Measurements from ENCODE around the gene PRTG.
"Not testable (repeated sequence)": the region's sequence is repeated elsewhere in the genome, so short reads cannot be mapped to it uniquely, and the experiment has no call there.

PRTG gene

GRCh38 chr15:55630858-55631257 lies 112.1 kb downstream of the PRTG start:
- DNase-seq = no peak

- DNase-seq = no peak
Observed at GRCh38 chr15:55628369-55628730, 114.6 kb downstream of the PRTG start.

DNA sequence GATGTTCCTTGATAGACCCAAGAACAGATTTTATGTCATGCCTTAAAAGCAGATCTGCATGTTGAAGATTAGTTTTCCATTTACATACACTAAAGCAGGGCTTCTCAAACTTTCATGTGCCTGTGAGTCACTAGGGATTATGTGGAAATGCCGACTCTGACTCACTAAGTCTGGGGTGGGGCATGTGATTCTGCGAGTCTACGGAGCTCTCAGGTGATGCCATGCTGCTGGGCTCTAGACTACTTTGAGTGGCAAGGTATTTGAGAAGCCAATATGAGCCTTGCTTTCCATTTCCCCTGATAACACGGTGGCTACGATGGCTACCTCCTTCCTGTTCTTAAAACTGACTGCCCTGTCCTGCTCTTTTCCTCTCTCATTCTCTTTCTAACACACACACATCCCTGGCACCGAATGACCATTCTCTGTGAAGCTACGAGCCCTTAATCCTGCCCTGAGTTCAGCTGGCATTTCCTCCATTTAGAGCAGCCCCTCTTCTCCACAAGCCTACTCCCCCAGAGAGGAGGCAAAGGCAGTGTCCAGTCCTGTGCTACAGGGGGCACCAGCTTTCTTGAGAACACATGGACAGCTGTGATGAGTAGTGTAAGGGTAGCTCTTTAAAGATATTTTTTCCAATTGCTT lies 115.1 kb downstream of the PRTG start:
- DNase-seq = peak; percentile 12

DNA sequence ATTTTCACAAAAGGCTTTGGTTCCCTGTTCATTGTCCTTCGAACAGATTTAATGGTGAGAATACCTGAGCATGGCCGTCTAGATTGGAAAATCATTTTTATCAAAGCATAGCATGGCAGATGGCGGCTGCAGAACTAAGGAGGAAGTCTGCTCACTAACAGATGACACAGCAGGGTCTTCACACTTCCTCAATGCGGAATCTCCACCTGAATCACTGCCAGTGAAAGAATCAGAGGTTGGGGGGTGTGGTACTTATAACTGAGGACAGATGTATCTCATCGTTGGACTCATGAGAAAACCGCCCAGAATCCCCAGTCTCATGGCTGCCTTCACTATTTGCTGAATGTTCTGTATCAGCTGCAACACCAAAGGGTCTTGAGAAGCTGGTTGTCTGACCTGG lies 123.2 kb downstream of the PRTG start:
- DNase-seq = no peak

DNA sequence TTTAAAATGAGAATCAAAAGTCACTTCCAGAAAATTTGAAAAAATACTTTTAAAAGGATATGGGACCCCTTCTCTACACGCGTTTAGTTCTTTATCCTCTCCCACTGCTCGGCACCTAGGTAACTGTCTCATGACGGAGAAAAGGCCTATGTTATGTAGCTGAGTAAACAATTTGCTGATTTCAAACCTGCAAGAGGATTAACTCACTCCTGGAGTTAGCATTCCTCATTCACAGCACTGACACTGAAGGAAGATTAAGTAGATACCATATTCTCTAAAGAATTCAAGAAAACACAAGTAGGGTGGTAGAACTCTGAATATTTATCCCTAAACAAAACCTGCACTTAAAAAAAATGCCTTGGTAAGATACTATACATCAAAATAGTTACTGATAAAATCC lies 124.6 kb downstream of the PRTG start:
- DNase-seq = peak; percentile 26

GRCh38 chr15:55615445-55615844 lies 127.5 kb downstream of the PRTG start:
- no peak for DNase-seq

- DNase-seq = peak; percentile 88
Observed at GRCh38 chr15:55613727-55614126, 129.2 kb downstream of the PRTG start.

- no peak for DNase-seq
Observed at GRCh38 chr15:55606214-55606613, 136.7 kb downstream of the PRTG start.

DNA sequence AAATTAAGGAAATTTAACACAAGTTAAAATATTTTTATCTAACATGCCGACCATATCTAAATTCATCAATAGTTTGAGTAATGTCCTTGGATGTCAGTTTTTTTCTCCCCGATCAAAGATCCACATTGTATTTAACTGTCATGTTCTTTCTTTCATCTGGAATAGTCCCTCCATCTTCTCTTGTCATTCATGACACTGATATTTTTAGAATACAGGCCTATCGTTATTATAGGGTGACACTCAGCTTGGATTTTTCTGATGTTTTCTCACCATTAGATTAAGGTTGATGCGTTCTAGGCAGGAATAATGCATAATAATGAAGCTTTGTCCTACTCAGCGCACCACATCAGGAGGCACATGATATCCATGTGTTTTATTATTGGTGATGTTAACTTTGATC lies 141.6 kb downstream of the PRTG start:
- DNase-seq = no peak

DNA sequence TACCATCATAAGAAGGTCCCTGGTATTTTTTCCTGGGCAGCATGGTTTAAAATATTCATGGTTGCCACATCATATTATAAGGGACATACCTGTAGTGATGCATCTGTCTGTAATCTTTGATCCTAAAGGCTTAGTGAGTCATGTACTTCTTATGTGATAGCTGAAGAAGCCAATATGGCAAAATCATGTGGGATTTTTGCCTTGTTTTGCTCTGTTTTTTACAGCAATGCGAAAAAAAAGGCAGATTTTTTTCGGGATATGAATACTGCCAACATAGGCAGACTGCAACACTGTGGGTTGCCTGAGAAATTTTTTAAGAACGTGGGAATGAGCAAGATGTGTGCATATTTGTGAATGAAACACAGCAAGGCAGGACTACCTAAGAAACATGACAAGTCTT lies 143.5 kb downstream of the PRTG start:
- no peak for DNase-seq

DNA sequence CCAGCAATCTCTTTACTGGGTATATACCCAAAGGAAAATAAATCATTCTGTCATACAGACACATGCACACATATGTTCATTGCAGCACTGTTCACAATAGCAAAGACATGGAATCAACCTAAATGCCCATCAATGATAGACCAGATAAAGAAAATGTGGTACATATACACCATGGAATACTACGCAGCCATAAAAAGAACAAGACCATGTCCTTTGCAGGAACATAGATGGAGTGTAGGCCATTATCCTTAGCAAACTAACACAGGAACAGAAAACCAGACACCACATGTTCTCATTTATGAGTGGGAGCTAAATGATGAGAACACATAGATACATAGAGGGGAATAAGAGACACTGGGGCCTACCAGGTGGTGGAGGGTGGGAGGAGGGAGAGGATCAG lies 149.9 kb downstream of the PRTG start:
- not testable (repeated sequence) for DNase-seq

DNA sequence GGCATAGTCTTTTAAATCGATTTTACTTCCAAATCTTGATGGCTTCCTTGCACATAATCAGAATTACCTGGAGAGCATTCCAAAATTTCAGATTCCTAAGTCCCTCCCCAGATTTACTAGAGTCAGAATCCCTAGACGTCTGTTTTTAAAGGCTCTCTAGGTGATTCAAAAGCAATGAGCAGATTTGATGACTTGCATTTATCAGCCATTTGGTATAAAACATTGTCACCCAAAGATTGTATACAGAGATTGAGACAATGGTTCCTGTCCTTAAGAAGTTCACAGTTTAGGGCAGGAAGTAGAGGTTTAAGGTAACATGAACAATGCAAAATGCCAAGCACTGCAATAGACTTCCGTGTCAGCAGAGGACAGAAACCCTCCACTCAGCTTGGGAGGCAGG lies 152.2 kb downstream of the PRTG start:
- no peak for DNase-seq

DNA sequence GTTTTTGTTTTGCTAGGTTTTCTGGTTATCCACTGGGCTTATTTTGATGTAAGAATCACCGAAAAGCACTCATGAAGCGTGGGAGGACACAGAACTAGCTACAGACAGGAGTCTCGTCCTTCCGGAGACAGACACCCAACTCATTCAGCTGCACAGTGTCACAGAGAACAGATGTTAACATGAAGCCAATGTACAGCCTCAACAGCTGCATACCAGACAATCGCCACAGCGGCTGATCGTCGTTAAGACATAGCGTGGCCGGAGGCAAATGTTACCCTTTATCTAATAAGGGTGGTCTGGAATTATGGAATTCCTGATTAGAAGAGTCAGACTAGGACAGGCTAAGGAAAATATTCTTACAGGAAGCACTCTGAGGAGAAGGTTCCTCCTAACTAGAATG lies 153.7 kb downstream of the PRTG start:
- no peak for DNase-seq

DNA sequence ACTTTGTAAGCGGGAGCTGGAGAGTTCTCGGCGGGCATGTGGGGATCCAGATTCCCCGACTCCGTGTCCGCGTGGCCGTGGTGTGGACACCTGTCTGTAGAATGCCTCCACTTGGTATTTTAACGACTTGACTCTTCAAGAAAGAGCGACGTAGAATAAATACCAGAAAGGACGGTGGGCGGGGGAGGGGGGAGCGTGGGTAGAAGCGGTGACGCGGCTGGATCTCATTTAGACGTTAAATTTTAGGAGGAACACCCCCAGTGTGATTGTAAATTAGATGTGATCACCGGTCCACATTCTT lies 154.2 kb downstream of the PRTG start:
- DNase-seq = no peak

- DNase-seq = peak; percentile 74
Observed at GRCh38 chr15:55588070-55588814, 154.7 kb downstream of the PRTG start, which contains the start of gene PYGO1. PYGO1 (minus strand) TSS chr15:55588345; CDS start chr15:55587883, 462 bp downstream.

GRCh38 chr15:55587321-55588069 lies 155.5 kb downstream of the PRTG start:
- peak; percentile 49 for DNase-seq

DNA sequence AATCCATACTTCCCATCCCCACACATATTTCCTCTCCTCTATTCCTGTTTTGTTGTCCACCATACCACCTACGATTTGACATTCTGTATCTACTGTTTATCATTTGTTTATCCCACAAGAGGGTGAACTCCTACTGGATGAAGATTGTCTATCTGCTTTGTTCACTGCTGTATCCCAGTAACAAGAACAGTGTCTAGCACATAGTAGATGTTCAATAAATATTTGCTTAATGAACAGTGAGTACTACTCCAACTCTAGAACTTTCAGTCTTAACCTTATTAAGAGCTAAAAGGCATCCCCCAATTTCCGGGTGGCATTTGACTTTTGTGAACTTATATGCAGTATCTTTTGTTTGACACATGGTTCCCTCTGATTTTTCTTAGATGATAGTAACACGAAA lies 156.1 kb downstream of the PRTG start:
- no peak for DNase-seq

DNA sequence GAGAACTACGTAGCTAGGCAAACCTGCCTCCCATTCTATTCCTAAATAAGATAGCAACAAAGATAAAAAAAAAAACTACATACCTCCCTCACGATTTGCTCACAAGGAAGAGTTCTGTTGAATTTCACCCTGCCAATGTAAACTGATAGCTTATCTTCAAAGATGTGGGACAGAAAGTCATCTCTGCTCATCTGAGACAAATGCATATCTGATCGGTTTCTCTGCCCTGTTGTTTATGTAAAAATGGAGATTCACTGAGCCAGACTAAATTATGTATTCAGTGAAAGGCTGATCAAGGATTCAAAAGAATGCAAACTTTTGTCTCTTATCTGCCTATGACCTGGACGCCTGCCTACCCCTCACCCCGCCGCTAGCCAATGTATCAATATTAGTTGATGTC lies 166.0 kb downstream of the PRTG start:
- DNase-seq = no peak

DNA sequence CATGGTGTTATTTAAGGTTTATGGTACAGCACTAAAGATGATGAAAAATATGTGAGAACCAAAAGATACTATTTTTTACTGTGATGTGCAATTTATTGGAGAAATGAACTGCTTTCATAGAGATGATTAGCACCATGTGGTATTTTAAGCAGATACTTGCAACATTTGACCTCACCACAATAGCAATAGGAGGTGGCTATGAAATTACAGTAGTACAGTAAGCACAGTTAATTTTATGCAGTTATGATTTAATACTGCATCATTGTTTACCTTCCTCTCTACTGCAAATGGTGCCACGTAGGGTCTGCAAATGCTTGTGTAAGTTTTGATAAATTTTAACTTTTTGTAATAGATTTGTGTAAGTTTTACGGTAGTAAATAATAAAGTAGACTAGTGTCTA lies 168.9 kb downstream of the PRTG start:
- no peak for DNase-seq

DNA sequence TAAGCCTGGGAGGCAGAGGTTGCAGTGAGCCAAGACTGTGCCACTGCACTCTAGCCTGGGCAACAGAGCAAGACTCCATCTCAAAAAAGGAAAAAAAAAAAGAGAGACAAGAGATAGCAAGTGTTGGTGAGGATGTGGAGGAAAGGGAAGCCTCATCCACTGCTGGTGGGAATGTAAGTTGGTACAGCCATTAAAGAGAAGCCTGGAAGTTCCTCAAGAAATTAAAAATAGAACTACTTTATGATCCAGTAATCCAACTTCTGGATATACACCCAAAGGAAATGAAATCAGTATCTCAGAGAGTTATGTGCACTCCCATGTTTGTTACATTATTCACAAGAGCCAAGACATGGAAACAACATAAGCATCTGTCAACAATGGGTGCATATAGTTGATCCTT lies 169.7 kb downstream of the PRTG start:
- DNase-seq = no peak

DNA sequence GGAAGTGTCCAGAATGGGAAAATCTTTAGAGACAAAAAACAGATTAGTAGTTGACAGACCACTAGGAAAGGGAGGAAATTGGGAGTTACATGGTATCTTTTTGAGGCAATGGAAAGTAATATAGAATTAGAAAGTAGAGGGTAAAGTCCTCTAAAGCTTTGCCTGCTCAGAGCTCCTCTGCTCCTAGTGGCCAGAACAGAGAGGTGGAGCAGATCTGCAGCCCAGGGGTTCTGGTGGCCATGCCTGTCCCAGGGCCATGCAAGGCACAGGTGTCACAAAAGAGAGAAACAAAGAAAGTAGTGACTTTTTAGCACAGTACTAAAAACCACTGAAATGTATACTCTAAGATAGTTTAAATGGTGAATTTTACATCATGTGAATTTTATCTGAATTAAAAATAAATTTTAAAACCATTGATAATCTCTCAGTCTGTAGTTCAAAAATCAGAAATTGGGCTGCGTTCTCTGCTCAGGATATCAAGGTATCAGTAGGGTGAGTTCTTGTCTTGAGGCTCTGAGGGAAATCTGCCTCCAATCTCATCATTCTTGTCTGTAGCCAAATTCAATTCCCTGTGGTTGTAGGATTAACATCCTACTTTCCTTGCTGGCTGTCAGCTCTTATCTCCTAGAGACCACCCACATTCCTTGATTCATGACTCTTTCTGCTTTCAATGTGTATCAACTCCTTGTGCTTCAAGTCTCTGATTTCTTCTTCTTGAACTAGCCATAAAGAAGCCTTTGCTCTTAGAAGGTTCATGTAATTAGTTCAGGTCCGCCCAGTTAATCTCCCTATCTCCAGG lies 178.4 kb downstream of the PRTG start:
- peak; percentile 41 for DNase-seq

GRCh38 chr15:55562601-55563000 lies 180.4 kb downstream of the PRTG start:
- no peak for DNase-seq

Data from NCI-H82 (cell line).